HG02610 (cell line): ENCODE data around the gene PGF.

Source experiments
- ATAC-seq: cut with Tn5 transposase; IDR thresholded peaks from one replicate; pipeline ENCODE4 v1.9.1; 2021; ENCODE audit warnings: mild to moderate bottlenecking, moderate library complexity; ENCODE audit not compliant: unreplicated experiment

PGF gene

GRCh38 chr14:74904635-74905503 lies 50.5 kb downstream of the PGF start:
- ATAC-seq = no peak

DNA sequence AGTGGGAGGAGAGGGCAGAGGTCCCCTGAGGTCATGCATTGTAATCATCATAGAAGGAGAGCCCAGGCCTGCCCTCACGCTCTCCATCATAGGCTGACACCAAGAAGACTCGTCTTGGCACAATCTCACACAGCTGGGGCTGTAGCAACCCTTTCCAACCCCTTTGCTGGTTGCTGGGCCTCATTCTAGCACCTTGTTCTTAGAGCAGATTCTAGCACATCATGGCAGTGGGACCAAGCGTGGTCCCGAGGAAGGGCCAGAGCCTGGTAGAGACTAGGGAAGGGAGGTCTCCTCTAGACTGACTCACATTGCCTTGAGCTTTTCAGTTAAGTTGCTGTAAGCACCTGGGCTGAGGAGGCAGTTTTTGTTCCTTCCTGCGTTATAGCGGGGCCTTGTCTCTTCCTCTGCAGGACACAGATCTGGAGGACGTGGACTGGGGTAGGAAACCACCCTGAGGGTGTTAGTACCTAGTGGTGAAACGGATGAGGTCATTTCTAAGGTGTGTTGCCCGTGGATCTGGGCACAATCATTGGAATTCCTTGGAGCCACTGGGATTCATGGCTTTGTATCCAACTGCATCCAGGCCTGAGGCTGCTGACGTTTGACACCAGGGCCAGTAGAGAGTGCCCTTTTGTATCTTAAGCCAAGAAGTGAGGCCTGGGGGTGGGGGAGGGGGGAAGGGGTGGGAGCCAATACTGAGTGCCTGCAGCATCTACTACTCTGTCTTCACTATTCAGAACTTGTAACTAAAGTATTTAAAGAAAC lies 52.3 kb downstream of the PGF start:
- no peak for ATAC-seq

GRCh38 chr14:74898694-74899093 lies 56.7 kb downstream of the PGF start:
- no peak for ATAC-seq

- ATAC-seq = no peak
Measured at GRCh38 chr14:74898083-74898482, 57.3 kb downstream of the PGF start.

DNA sequence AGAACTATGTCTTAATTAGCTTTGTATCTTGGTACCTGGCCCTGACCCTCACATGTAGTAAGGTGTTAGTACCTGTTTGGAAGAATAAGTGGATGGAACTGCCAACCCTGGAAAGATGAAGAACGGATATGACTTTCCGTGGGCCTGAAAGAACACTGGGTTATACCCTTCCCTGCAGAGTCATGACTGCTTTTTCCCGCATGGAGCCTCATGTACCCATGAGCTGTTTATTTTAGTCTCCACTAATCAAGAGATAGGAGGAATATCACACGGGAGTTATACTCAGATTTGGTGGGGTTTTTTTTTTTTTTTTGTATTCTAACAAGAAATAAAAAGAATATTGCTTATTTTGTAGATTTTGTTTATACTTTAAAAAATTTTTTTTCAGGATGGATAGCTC lies 57.8 kb downstream of the PGF start:
- no peak for ATAC-seq

- no peak for ATAC-seq
Measured at GRCh38 chr14:74896400-74896799, 59.0 kb downstream of the PGF start.

DNA sequence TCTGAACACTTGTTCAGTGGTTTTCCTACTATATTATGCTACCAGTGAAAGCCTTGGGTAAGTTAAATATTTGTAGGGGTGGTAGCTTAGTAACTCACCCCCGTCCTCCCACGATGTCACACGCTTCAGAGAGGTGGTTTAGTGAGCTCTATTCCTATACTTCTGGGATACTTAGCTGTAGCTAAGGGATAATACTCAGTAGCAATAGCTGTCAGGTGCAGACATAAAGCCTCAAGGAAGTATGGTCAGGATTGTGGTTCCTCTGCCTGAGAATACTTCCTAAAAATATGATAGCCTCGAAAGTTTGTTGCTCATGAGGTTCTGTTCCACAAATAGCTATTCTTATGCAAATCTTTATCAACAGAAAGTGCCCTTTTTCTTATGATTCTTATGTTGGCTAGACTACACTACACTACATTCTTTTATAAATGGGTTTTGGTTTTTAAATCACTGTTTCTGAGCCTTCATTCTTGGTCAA lies 61.7 kb downstream of the PGF start:
- peak; percentile 50 for ATAC-seq

DNA sequence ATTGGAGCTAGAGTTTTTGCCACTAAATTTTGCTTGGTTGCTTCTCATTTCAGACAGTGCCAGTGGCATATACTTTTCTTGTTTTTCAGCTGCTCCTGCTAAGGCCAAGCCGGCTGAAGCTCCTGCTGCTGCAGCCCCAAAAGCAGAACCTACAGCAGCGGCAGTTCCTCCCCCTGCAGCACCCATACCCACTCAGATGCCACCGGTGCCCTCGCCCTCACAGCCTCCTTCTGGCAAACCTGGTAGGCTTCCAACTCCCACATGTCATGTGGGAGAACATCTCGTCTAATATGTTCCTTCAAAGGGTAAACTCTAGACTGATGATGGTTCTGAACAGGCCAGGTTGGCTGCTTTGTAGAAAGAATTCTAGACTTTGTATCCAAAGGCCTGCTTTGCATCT lies 62.7 kb downstream of the PGF start:
- ATAC-seq = no peak

DNA sequence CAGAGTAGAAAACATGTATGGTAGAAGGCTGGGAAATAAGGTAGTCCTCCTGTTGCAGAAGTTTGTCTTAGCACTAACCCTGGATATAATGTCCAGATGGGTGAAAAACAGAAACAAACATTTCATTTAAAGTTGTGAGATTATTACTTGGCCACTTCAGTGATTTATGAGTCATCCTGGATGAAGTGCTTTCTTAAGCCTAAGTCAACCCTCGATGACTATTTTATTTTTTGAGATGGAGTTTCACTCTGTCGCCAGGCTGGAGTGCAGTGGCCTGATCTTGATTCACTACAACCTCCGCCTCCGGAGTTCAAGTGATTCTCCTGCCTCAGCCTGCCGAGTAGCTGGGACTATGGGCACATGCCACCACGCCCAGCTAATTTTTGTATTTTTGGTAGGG lies 63.5 kb downstream of the PGF start:
- ATAC-seq = no peak
